ENCODE measurements around the gene SLC2A5.

Gene SLC2A5

GRCh38 chr1:9087411-9088125, 18.1 kb upstream of the SLC2A5 start:
- DNase-seq, result no peak

GRCh38 chr1:9086796-9087195, 17.4 kb upstream of the SLC2A5 start:
- DNase-seq, result no peak

GRCh38 chr1:9086045-9086444, 16.6 kb upstream of the SLC2A5 start:
- no peak for DNase-seq

GRCh38 chr1:9085306-9085940, 16.0 kb upstream of the SLC2A5 start:
- no peak for DNase-seq

GRCh38 chr1:9084906-9085305, 15.5 kb upstream of the SLC2A5 start:
- DNase-seq, result no peak

- DNase-seq, result no peak
Observed at GRCh38 chr1:9081473-9081872, 12.0 kb upstream of the SLC2A5 start.

GRCh38 chr1:9080705-9081291, 11.4 kb upstream of the SLC2A5 start:
- no peak for DNase-seq

- DNase-seq, result no peak
Observed at GRCh38 chr1:9079988-9080704, 10.7 kb upstream of the SLC2A5 start.

- no peak for DNase-seq
Observed at GRCh38 chr1:9078752-9079500, 9.5 kb upstream of the SLC2A5 start.

- no peak for DNase-seq
Observed at GRCh38 chr1:9078015-9078751, 8.7 kb upstream of the SLC2A5 start.

- peak; percentile 56 for DNase-seq
Observed at GRCh38 chr1:9075022-9075421, 5.6 kb upstream of the SLC2A5 start.

- DNase-seq, result no peak
Observed at GRCh38 chr1:9073143-9073542, 3.7 kb upstream of the SLC2A5 start.

GRCh38 chr1:9071554-9072235, 2.3 kb upstream of the SLC2A5 start:
- no peak for DNase-seq

- DNase-seq, result no peak
Observed at GRCh38 chr1:9070486-9070885, 1.1 kb upstream of the SLC2A5 start.

- DNase-seq, result no peak
Observed at GRCh38 chr1:9068981-9069325, 482 bp downstream of the SLC2A5 start.

- no peak for DNase-seq
Observed at GRCh38 chr1:9066945-9067807, 2.3 kb downstream of the SLC2A5 start.

- no peak for DNase-seq
Observed at GRCh38 chr1:9065213-9065751, 4.2 kb downstream of the SLC2A5 start.

- DNase-seq, result no peak
Observed at GRCh38 chr1:9062846-9063245, 6.6 kb downstream of the SLC2A5 start.

GRCh38 chr1:9062021-9062471, 7.4 kb downstream of the SLC2A5 start:
- no peak for DNase-seq

- DNase-seq, result no peak
Observed at GRCh38 chr1:9061252-9061960, 8.0 kb downstream of the SLC2A5 start.
